K562 (cell line): ENCODE data around the gene PDLIM7. TPM values are rescaled to one million over a fixed set of nuclear protein-coding genes. Genes with fewer than 3 reads are reported as not detected.

Experiments used
- CBFB ChIP-seq: sonication (generic); formaldehyde crosslinking; IDR thresholded peaks from 2 replicates; pipeline ENCODE4 v1.4.0; 2020; ENCODE audit warnings: mild to moderate bottlenecking, missing genetic modification reagents
- CHD1 ChIP-seq: fragments of 200-600 bp; sonication (generic); IDR thresholded peaks from one replicate; pipeline ENCODE4 v1.6.1; 2012; ENCODE audit warnings: mild to moderate bottlenecking, moderate library complexity, low read length, inconsistent platforms
- ELK3 ChIP-seq: fragments of 450-650 bp; formaldehyde crosslinking; IDR thresholded peaks from 2 replicates; pipeline ENCODE4 v1.4.0; 2020; ENCODE audit warnings: mild to moderate bottlenecking
- FOXA3 ChIP-seq, 2 experiments: fragments of 450-650 bp in 1 of 2; sonication (generic) in 1 of 2; formaldehyde crosslinking; IDR thresholded peaks in 1 of 2; conservative IDR thresholded peaks in 1 of 2; 2 replicates each; pipeline versions ENCODE4 v1.4.0 to v1.8.0; 2020 to 2022; ENCODE audit warnings: mild to moderate bottlenecking in 2 of 2, missing genetic modification reagents in 1 of 2
- GATAD2B ChIP-seq: fragments of 450-650 bp; IDR thresholded peaks from 2 replicates; pipeline ENCODE4 v1.6.1; 2017; ENCODE audit warnings: mild to moderate bottlenecking, borderline replicate concordance
- GTF3C2 ChIP-seq: IDR thresholded peaks from 3 replicates; pipeline ENCODE4 v1.6.1; 2011; ENCODE audit warnings: borderline replicate concordance, mild to moderate bottlenecking, moderate library complexity; ENCODE audit not compliant: insufficient read length; ENCODE audit errors: extremely low read depth
- KLF13 ChIP-seq: fragments of 450-650 bp; IDR thresholded peaks from 2 replicates; pipeline ENCODE4 v1.6.1; 2016; ENCODE audit warnings: missing genetic modification characterization, low read depth, mild to moderate bottlenecking, missing compliant biosample characterization, moderate library complexity, borderline replicate concordance
- NCOA1 ChIP-seq: fragments of 450-650 bp; IDR thresholded peaks from 2 replicates; pipeline ENCODE4 v1.6.1; 2016; ENCODE audit warnings: low read depth
- NR2C2 ChIP-seq, 2 experiments: fragments of 200-800 bp in 1 of 2; sonication (Bioruptor generic) in 1 of 2; sonication (generic) in 1 of 2; formaldehyde crosslinking in 1 of 2; IDR thresholded peaks; 2 replicates each; pipeline versions ENCODE4 v1.6.1 to v1.8.0; 2016 to 2022; ENCODE audit warnings: mild to moderate bottlenecking in 1 of 2, missing compliant biosample characterization in 1 of 2, missing genetic modification characterization in 1 of 2, missing genetic modification reagents in 1 of 2
- POLR2A ChIP-seq: fragments of 450-650 bp; conservative IDR thresholded peaks from 2 replicates; pipeline ENCODE4 v1.6.1; 2016
- POLR2G ChIP-seq: fragments of 200-400 bp; formaldehyde crosslinking; IDR thresholded peaks from 2 replicates; pipeline ENCODE4 v1.6.1; 2017; ENCODE audit warnings: low read depth, mild to moderate bottlenecking, antibody characterized with exemption, low read length, moderate library complexity
- RBFOX2 ChIP-seq: fragments of 200-400 bp; formaldehyde crosslinking; IDR thresholded peaks from 2 replicates; pipeline ENCODE4 v1.6.1; 2017; ENCODE audit warnings: low read depth, mild to moderate bottlenecking, low read length, moderate library complexity
- SRSF9 ChIP-seq: fragments of 200-400 bp; formaldehyde crosslinking; IDR thresholded peaks from 2 replicates; pipeline ENCODE4 v1.6.1; 2017; ENCODE audit warnings: low read depth, low read length, borderline replicate concordance
- STAT5A ChIP-seq: IDR thresholded peaks from 2 replicates; pipeline ENCODE4 v1.6.1; 2012; ENCODE audit warnings: low read length, inconsistent platforms, borderline replicate concordance
- TOE1 ChIP-seq, 2 experiments: fragments of 450-650 bp in 1 of 2; sonication (generic) in 1 of 2; formaldehyde crosslinking in 1 of 2; IDR thresholded peaks; 2 replicates each; pipeline versions ENCODE4 v1.7.1 to v1.8.0; 2016 to 2022; ENCODE audit warnings: borderline replicate concordance in 2 of 2, mild to moderate bottlenecking in 2 of 2, antibody characterized with exemption in 1 of 2, inconsistent platforms in 1 of 2, low read depth in 1 of 2, missing genetic modification reagents in 1 of 2, moderate library complexity in 1 of 2
- polyA plus RNA-seq, 8 experiments: library from polyadenylated mRNA; depleted of rRNA in 4 of 8; stranded (reverse) in 5 of 8; unstranded in 3 of 8; fragments of >200 nt; fragmentation: Nextera tagmentation in 2 of 8; fragmentation: Illumina TruSeq in 1 of 8; extraction: Ambion mirVana in 2 of 8; extraction: Trizol in 1 of 8; gene quantifications; 2 replicates each; pipeline versions ENCODE4 v1.2.1 to v1.2.3, GENCODE V29; 2011 to 2014; ENCODE audit warnings: inconsistent platforms in 1 of 8, missing spikeins in 1 of 8
- total RNA-seq, 7 experiments: library from RNA; depleted of rRNA in 6 of 7; stranded (reverse); fragments of >200 nt in 6 of 7; fragmentation: Illumina TruSeq in 2 of 7; extraction: Trizol in 2 of 7; gene quantifications; 2 replicates each; pipeline versions ENCODE4 v1.2.1 to v1.2.3, GENCODE V29; 2011 to 2021; ENCODE audit warnings: low replicate concordance in 1 of 7

The PDLIM7 gene
- total and polyA plus RNA-seq, 9 of the 15 experiments (the other 6 are each of a cell fraction or from before 2014, with no cell fraction given), result 2.1 to 124 (median 32.6) TPM

- TF ChIP-seq GTF3C2 (no peak), GATAD2B (no peak), RBFOX2 (peak; percentile 80), POLR2G (peak; percentile 74), CBFB (CRISPR knock-in tag) (0 out of 2 replicates have a peak, but pooled peaks have one; percentile 2), TOE1 (IDR thresholded peaks at IDR 0.05; ENCODE audit: borderline replicate concordance) (no peak), TOE1 (CRISPR knock-in tag; IDR thresholded peaks at IDR 0.05; ENCODE audit: borderline replicate concordance, low read depth) (no peak), POLR2A (0 out of 2 replicates have a peak, but pooled peaks have one; percentile 48), STAT5A (no peak), CHD1 (peak; percentile 51), NCOA1 (no peak), KLF13 (tag) (no peak), FOXA3 (CRISPR knock-in tag; conservative IDR thresholded peaks at IDR 0.05 in 1 of 2, IDR thresholded peaks at IDR 0.05 in 1 of 2) (0 out of 4 replicates have a peak, but pooled peaks of 1 of the 2 experiments have one; percentile 32), NR2C2 (CRISPR knock-in tag; IDR thresholded peaks at IDR 0.05) (no peak), NR2C2 (tag; IDR thresholded peaks at IDR 0.05) (peak; percentile 47; the same call in 1 of the 2 replicates), ELK3 (no peak), SRSF9 (no peak)
Observed at GRCh38 chr5:177495243-177496060, 2.0 kb downstream of the PDLIM7 start (continued).
